K562 (cell line): ENCODE data around the gene PRKACG. TPM values are rescaled to one million over a fixed set of nuclear protein-coding genes. Genes with fewer than 3 reads are reported as not detected.

Experiments used
- C11orf30 ChIP-seq: fragments of 450-650 bp; IDR thresholded peaks from 2 replicates; pipeline ENCODE4 v1.6.1; 2016; ENCODE audit warnings: low read depth, mild to moderate bottlenecking
- EGR1 ChIP-seq: fragments of 450-650 bp; conservative IDR thresholded peaks from 2 replicates; pipeline ENCODE4 v1.6.1; 2017; ENCODE audit warnings: mild to moderate bottlenecking
- MAFF ChIP-seq: IDR thresholded peaks from 2 replicates; pipeline ENCODE4 v1.6.1; 2012; ENCODE audit warnings: low read length, improper control_type of control experiment
- MAFK ChIP-seq: IDR thresholded peaks from 2 replicates; pipeline ENCODE4 v1.6.1; 2011; ENCODE audit warnings: low read length, improper control_type of control experiment
- NR1H2 ChIP-seq: sonication (generic); formaldehyde crosslinking; IDR thresholded peaks from 2 replicates; pipeline ENCODE4 v1.4.0; 2020; ENCODE audit warnings: mild to moderate bottlenecking, missing genetic modification reagents
- SMARCE1 ChIP-seq: fragments of 450-650 bp; IDR thresholded peaks from 2 replicates; pipeline ENCODE4 v1.7.1; 2016; ENCODE audit warnings: mild to moderate bottlenecking
- SREBF1 ChIP-seq: fragments of 150-350 bp; IDR thresholded peaks from 2 replicates; pipeline ENCODE4 v1.6.1; 2014; ENCODE audit warnings: antibody characterized with exemption, low read depth, low read length, borderline replicate concordance
- ZFPM2 ChIP-seq: fragments of 250-450 bp; sonication (Bioruptor Pico); IDR thresholded peaks from 2 replicates; pipeline ENCODE4 v1.5.1; 2022; ENCODE audit warnings: mild to moderate bottlenecking
- polyA plus RNA-seq, 8 experiments: library from polyadenylated mRNA; depleted of rRNA in 4 of 8; stranded (reverse) in 5 of 8; unstranded in 3 of 8; fragments of >200 nt; fragmentation: Nextera tagmentation in 2 of 8; fragmentation: Illumina TruSeq in 1 of 8; extraction: Ambion mirVana in 2 of 8; extraction: Trizol in 1 of 8; gene quantifications; 2 replicates each; pipeline versions ENCODE4 v1.2.1 to v1.2.3, GENCODE V29; 2011 to 2014; ENCODE audit warnings: inconsistent platforms in 1 of 8, missing spikeins in 1 of 8
- total RNA-seq, 7 experiments: library from RNA; depleted of rRNA in 6 of 7; stranded (reverse); fragments of >200 nt in 6 of 7; fragmentation: Illumina TruSeq in 2 of 7; extraction: Trizol in 2 of 7; gene quantifications; 2 replicates each; pipeline versions ENCODE4 v1.2.1 to v1.2.3, GENCODE V29; 2011 to 2021; ENCODE audit warnings: low replicate concordance in 1 of 7
- TF ChIP-seq, protein P1 (sequence below): fragments of 450-650 bp; conservative IDR thresholded peaks from 2 replicates; pipeline ENCODE4 v1.6.1; 2016; ENCODE audit warnings: missing genetic modification characterization, low read depth, mild to moderate bottlenecking, missing compliant biosample characterization, moderate library complexity
- TF ChIP-seq, protein P2 (sequence below): IDR thresholded peaks from 2 replicates; pipeline ENCODE4 v1.6.1; 2011; ENCODE audit warnings: borderline replicate concordance, low read depth, mild to moderate bottlenecking, moderate library complexity, low read length; ENCODE audit not compliant: insufficient read depth, poor library complexity, severe bottlenecking

The PRKACG gene
- total and polyA plus RNA-seq, 9 of the 15 experiments (the other 6 are each of a cell fraction or from before 2014, with no cell fraction given) = not detected

DNA sequence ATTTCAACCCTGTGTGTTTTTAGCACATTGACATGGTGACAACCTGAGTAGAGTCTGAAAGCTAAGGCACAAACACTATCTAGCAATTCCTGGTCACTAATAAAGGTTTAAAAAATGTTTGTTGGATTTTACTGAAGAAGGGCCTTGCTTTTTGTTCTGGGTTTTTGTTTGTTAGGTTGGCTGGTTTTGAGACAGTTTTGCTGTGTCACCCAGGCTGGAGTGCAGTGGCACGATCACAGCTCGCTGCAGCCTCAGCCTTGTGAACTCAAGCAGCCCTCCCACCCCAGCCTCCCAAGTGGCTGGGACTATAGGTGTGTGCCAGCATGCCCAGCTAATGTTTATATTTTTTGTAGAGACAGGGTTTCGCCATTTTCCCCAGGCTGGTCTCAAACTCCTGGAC is 39.0 kb downstream of the PRKACG start (continued):
- TF ChIP-seq, protein P1, sequence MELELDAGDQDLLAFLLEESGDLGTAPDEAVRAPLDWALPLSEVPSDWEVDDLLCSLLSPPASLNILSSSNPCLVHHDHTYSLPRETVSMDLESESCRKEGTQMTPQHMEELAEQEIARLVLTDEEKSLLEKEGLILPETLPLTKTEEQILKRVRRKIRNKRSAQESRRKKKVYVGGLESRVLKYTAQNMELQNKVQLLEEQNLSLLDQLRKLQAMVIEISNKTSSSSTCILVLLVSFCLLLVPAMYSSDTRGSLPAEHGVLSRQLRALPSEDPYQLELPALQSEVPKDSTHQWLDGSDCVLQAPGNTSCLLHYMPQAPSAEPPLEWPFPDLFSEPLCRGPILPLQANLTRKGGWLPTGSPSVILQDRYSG (tag) = no peak
- TF ChIP-seq NR1H2 (CRISPR knock-in tag) (no peak), ZFPM2 (CRISPR knock-in tag) (no peak), C11orf30 (peak; percentile 83), SREBF1 (no peak), MAFF (peak; percentile 33; the same call in 1 of the 2 replicates), SMARCE1 (0 out of 2 replicates have a peak, but pooled peaks have one; percentile 12), MAFK (0 out of 2 replicates have a peak, but pooled peaks have one; percentile 16), EGR1 (no peak)
- TF ChIP-seq, protein P2, sequence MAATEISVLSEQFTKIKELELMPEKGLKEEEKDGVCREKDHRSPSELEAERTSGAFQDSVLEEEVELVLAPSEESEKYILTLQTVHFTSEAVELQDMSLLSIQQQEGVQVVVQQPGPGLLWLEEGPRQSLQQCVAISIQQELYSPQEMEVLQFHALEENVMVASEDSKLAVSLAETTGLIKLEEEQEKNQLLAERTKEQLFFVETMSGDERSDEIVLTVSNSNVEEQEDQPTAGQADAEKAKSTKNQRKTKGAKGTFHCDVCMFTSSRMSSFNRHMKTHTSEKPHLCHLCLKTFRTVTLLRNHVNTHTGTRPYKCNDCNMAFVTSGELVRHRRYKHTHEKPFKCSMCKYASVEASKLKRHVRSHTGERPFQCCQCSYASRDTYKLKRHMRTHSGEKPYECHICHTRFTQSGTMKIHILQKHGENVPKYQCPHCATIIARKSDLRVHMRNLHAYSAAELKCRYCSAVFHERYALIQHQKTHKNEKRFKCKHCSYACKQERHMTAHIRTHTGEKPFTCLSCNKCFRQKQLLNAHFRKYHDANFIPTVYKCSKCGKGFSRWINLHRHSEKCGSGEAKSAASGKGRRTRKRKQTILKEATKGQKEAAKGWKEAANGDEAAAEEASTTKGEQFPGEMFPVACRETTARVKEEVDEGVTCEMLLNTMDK = no peak
